DOHH2 (cell line): Measurements from ENCODE around the gene RBM12.

Experiments used
- H3F3A ChIP-seq: fragments of 200-600 bp; sonication (generic), shearing (Covaris generic); 2 replicates; pipeline ENCODE4 v1.6.0; 2016; ENCODE audit warnings: antibody characterized with exemption, mild to moderate bottlenecking; ENCODE audit not compliant: control insufficient read depth, insufficient read depth
- H3K27ac ChIP-seq: fragments of 200-600 bp; sonication (generic); 2 replicates; pipeline ENCODE4 v1.5.1; 2014; ENCODE audit warnings: low read depth, mild to moderate bottlenecking, low read length, moderate library complexity
- H3K27me3 ChIP-seq: fragments of 200-600 bp; sonication (generic); 2 replicates; pipeline ENCODE4 v1.6.1; 2014; ENCODE audit warnings: mild to moderate bottlenecking, low read length, mixed read lengths; ENCODE audit not compliant: control insufficient read depth
- H3K36me3 ChIP-seq: fragments of 200-600 bp; sonication (generic); 2 replicates; pipeline ENCODE4 v1.6.1; 2014; ENCODE audit warnings: mild to moderate bottlenecking, low read length, moderate library complexity, mixed read lengths; ENCODE audit not compliant: control insufficient read depth
- H3K4me1 ChIP-seq: fragments of 200-600 bp; sonication (generic); 2 replicates; pipeline ENCODE4 v1.6.1; 2014; ENCODE audit warnings: mild to moderate bottlenecking, low read length, mixed read lengths; ENCODE audit not compliant: control insufficient read depth
- H3K4me2 ChIP-seq: fragments of 200-600 bp; sonication (generic); 2 replicates; pipeline ENCODE4 v1.6.0; 2014; ENCODE audit warnings: mild to moderate bottlenecking, low read length, moderate library complexity
- H3K4me3 ChIP-seq: fragments of 200-600 bp; sonication (generic); 2 replicates; pipeline ENCODE4 v1.5.1; 2014; ENCODE audit warnings: mild to moderate bottlenecking, low read length, mixed read lengths
- H3K79me2 ChIP-seq: fragments of 200-600 bp; sonication (generic); 2 replicates; pipeline ENCODE4 v1.6.1; 2014; ENCODE audit warnings: mild to moderate bottlenecking, low read length, mixed read lengths; ENCODE audit not compliant: control insufficient read depth
- H3K9me2 ChIP-seq: fragments of 200-600 bp; sonication (generic); replicated peaks from 2 replicates; pipeline ENCODE4 v1.6.1; 2014; ENCODE audit warnings: mild to moderate bottlenecking, low read length, mixed read lengths; ENCODE audit not compliant: control insufficient read depth
- H3K9me3 ChIP-seq: fragments of 200-600 bp; sonication (generic); 2 replicates; pipeline ENCODE4 v1.6.1; 2014; ENCODE audit warnings: antibody characterized with exemption, low read length, mixed read lengths; ENCODE audit not compliant: control insufficient read depth, insufficient read depth
- H4K20me1 ChIP-seq: fragments of 200-600 bp; sonication (generic); 2 replicates; pipeline ENCODE4 v1.6.0; 2014; ENCODE audit warnings: low read depth, mild to moderate bottlenecking, antibody characterized with exemption, low read length, moderate library complexity; ENCODE audit not compliant: control insufficient read depth, insufficient read depth
- CTCF ChIP-seq: fragments of 200-600 bp; sonication (generic); IDR thresholded peaks from one replicate; pipeline ENCODE4 v1.5.1; 2014; ENCODE audit warnings: antibody characterized with exemption, mild to moderate bottlenecking, low read depth, low read length; ENCODE audit not compliant: poor library complexity, severe bottlenecking
- EZH2phosphoT487 ChIP-seq: fragments of 200-600 bp; sonication (generic); IDR thresholded peaks from 2 replicates; pipeline ENCODE4 v1.6.1; 2017; ENCODE audit warnings: borderline replicate concordance, mild to moderate bottlenecking, antibody characterized with exemption, low read length, moderate library complexity, mixed read lengths

The RBM12 gene

GRCh38 chr20:35700625-35701148, 36.0 kb upstream of the RBM12 start:
- Histone ChIP-seq H3K4me3 (peak overlapping the region; percentile 97), H3K9me2 (no peaks in the 10 kb centered on the region), H3F3A (peaks cover 58% of the 10 kb centered on the region), H3K27ac (peak overlapping the region; percentile 83), H4K20me1 (peaks cover 7% of the 10 kb centered on the region; the same call in 1 of the 2 replicates), H3K4me1 (peaks cover 29% of the 10 kb centered on the region), H3K27me3 (no peaks in the 10 kb centered on the region), H3K79me2 (peaks cover 47% of the 10 kb centered on the region), H3K4me2 (peak overlapping the region; percentile 84), H3K36me3 (peaks cover 69% of the 10 kb centered on the region), H3K9me3 (no peaks in the 10 kb centered on the region)
- TF ChIP-seq EZH2phosphoT487: no peak

GRCh38 chr20:35699957-35700624, 35.4 kb upstream of the RBM12 start:
- Histone ChIP-seq H3K9me3 (no peaks in the 10 kb centered on the region), H3K27ac (peak overlapping the region; percentile 83), H3K27me3 (no peaks in the 10 kb centered on the region), H3K9me2 (no peaks in the 10 kb centered on the region), H4K20me1 (peaks cover 7% of the 10 kb centered on the region; the same call in 1 of the 2 replicates), H3F3A (peaks cover 52% of the 10 kb centered on the region), H3K4me1 (peaks cover 29% of the 10 kb centered on the region), H3K4me2 (peak overlapping the region; percentile 84), H3K36me3 (peaks cover 68% of the 10 kb centered on the region), H3K4me3 (peak overlapping the region; percentile 97), H3K79me2 (peaks cover 43% of the 10 kb centered on the region)
- TF ChIP-seq EZH2phosphoT487 (no peak), CTCF (no peak)

- Histone ChIP-seq H3K9me2 (no peaks in the 10 kb centered on the region), H3K27ac (peak within 1 kb of the TSS; percentile 83), H3K79me2 (peaks cover 37% of the 10 kb centered on the region), H3K4me1 (peaks cover 29% of the 10 kb centered on the region), H3F3A (peaks cover 44% of the 10 kb centered on the region), H3K9me3 (no peaks in the 10 kb centered on the region), H3K27me3 (no peaks in the 10 kb centered on the region), H3K36me3 (peaks cover 64% of the 10 kb centered on the region), H4K20me1 (no peaks in the 10 kb centered on the region), H3K4me3 (peak within 1 kb of the TSS; percentile 97), H3K4me2 (peak within 1 kb of the TSS; percentile 84)
- TF ChIP-seq CTCF (peak; percentile 33), EZH2phosphoT487 (no peak)
These were observed 34.6 kb upstream of the RBM12 start, which contains the start of the genes NFS1 and ROMO1 for GRCh38 chr20:35699127-35699956. TSS of gene NFS1 (minus strand) at chr20:35699352. CDS start at chr20:35699288, 64 bp downstream. TSS of gene ROMO1 (plus strand) at chr20:35699405. CDS start at chr20:35699633, 228 bp downstream.
